ENCODE measurements around the gene A2M. TPM values are rescaled to one million over a fixed set of nuclear protein-coding genes. Genes with fewer than 3 reads are reported as not detected.

A2M gene
- total RNA-seq, 1 experiment from 2014 or later, result not detected

DNA sequence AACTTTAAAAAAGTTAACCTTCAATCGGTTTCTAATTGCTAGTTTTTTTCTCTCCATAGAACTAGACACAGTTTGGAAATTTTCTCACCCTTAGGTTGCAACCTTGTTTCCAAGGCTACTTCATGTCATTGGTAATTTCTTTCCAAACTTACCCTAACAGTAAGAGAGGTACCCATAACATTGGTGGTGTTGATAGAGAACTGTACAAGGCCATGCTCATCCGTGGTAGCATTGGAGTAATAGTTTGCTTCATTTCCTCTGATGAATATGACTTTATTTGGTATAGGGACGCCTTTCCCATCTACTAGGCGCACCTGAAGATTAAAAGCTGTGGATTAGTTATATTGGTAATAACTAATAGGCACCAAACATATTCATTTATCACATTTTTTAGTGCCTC is 11.6 kb downstream of the A2M start:
- Histone ChIP-seq H3K27ac (no peak overlapping the region), H3K79me2 (ENCODE audit: low read depth) (no peaks in the 10 kb centered on the region), H3K4me2 (no peak overlapping the region), H3F3A (ENCODE audit: insufficient read depth, low read depth) (no peaks in the 10 kb centered on the region), H3K9me3 (ENCODE audit: insufficient read depth, low read depth) (no peaks in the 10 kb centered on the region), H3K9me2 (ENCODE audit: insufficient read depth) (no peaks in the 10 kb centered on the region), H3K27me3 (ENCODE audit: insufficient read depth, low read depth) (no peaks in the 10 kb centered on the region), H3K36me3 (ENCODE audit: low read depth) (no peaks in the 10 kb centered on the region), H2AFZ (no peak overlapping the region), H4K20me1 (ENCODE audit: insufficient read depth) (no peaks in the 10 kb centered on the region), H3K4me3 (no peak overlapping the region), H3K4me1 (replicated peaks; ENCODE audit: insufficient read depth) (no peaks in the 10 kb centered on the region)
- DNase-seq, result no peak
- TF ChIP-seq, protein P1, sequence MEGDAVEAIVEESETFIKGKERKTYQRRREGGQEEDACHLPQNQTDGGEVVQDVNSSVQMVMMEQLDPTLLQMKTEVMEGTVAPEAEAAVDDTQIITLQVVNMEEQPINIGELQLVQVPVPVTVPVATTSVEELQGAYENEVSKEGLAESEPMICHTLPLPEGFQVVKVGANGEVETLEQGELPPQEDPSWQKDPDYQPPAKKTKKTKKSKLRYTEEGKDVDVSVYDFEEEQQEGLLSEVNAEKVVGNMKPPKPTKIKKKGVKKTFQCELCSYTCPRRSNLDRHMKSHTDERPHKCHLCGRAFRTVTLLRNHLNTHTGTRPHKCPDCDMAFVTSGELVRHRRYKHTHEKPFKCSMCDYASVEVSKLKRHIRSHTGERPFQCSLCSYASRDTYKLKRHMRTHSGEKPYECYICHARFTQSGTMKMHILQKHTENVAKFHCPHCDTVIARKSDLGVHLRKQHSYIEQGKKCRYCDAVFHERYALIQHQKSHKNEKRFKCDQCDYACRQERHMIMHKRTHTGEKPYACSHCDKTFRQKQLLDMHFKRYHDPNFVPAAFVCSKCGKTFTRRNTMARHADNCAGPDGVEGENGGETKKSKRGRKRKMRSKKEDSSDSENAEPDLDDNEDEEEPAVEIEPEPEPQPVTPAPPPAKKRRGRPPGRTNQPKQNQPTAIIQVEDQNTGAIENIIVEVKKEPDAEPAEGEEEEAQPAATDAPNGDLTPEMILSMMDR (conservative IDR thresholded peaks at IDR 0.05), result no peak
- TF ChIP-seq EZH2 (IDR thresholded peaks at IDR 0.05; ENCODE audit: low read depth), result no peak
- CTCF ChIA-PET, result no interaction called here
- BruUV-seq (replicated peaks), result no TSS peak
- POLR2A ChIA-PET (ENCODE audit: unreplicated experiment), result no interaction called here
- intact Hi-C loops (cut with micrococcal nuclease; ENCODE audit: unreplicated experiment), result no loop called here

DNA sequence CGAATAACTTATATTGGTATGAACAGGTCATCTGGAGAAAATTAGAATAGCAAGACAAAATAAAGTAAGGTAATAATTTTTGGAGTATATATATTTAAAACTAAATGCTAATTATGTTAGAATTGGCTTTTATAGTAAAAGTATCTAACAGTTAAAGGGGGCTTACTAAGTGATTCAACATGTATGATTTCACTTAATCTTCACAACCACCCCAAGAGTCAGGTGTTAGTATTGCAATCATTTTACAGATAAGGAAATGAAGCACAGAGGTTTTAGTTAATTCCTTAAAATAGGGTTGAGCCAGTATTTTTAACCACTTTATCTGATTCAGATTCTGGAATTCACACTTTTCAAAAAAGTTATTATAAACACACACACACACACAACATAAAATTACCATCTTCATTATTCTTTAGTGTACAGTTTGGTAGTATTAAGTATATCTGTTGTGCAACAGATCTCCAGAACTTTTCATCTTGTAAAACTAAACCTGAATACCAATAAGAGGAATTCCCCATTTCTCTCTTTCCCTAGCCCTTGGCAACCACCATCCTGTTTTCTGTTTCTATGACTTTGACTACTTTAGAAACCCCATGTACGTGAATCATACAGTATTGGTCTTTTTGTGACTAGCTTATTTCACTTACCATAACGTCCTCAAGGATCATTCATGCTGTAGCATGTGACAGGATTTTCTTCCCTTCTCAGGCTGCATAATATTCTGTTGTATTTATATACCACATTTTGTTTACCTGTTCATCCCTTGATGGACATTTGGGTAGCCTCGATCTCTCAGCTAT is 12.5 kb downstream of the A2M start:
- CTCF ChIA-PET, result no interaction called here

DNA sequence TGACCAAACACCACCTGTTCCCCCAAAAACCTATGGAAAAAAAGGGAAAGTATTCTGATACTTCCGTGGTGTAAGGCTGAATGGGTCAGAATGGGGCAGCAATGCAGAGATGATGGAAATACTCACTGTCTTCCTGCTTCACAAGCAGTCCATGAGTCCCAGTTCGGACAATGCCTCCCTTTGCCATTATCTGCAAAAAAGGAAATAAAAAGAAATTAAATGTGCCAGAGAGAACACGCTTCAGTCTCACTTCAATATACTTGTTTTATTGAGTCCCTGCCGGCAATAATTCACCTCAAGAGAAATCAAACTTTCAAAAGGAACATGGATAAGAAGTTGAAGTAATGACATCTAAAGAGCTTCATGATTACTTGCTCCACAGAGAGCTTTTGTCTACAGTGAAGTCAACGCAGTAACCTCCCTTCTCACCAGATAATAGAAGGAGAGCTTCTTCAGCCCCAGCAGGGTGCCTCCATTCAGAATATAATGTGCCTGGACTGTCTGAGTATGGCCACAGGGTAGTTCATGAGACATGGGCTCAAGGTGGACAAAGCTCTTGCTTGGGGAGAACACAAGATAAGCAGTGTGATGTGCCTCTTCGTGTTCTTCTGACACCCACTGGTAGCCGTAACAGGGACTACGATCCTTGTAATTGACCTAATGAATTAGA is 14.6 kb downstream of the A2M start:
- BruUV-seq (replicated peaks), result no TSS peak
- no peaks in the 10 kb centered on the region for H3K27me3 ChIP-seq (ENCODE audit: insufficient read depth, low read depth)
- H3K9me3 ChIP-seq (ENCODE audit: insufficient read depth, low read depth), result no peaks in the 10 kb centered on the region
- H3F3A ChIP-seq (ENCODE audit: insufficient read depth, low read depth), result no peaks in the 10 kb centered on the region
- no peaks in the 10 kb centered on the region for H3K36me3 ChIP-seq (ENCODE audit: low read depth)
- H2AFZ ChIP-seq, result no peak overlapping the region
- H3K9me2 ChIP-seq (ENCODE audit: insufficient read depth), result no peaks in the 10 kb centered on the region
- TF ChIP-seq, protein P1 (conservative IDR thresholded peaks at IDR 0.05), result no peak
- TF ChIP-seq EZH2 (IDR thresholded peaks at IDR 0.05; ENCODE audit: low read depth), result no peak
- CTCF ChIA-PET, result no interaction called here
- no peak overlapping the region for H3K27ac ChIP-seq
- H4K20me1 ChIP-seq (ENCODE audit: insufficient read depth), result no peaks in the 10 kb centered on the region
- H3K79me2 ChIP-seq (ENCODE audit: low read depth), result no peaks in the 10 kb centered on the region
- intact Hi-C loops (cut with micrococcal nuclease; ENCODE audit: unreplicated experiment), result no loop called here
- POLR2A ChIA-PET (ENCODE audit: unreplicated experiment), result no interaction called here
- no peak overlapping the region for H3K4me2 ChIP-seq
- DNase-seq, result no peak
- no peak overlapping the region for H3K4me3 ChIP-seq
- no peaks in the 10 kb centered on the region for H3K4me1 ChIP-seq (replicated peaks; ENCODE audit: insufficient read depth)

More for the DNA sequence above, 12.5 kb downstream of the A2M start:
- no peaks in the 10 kb centered on the region for H3K36me3 ChIP-seq (ENCODE audit: low read depth)
- no peaks in the 10 kb centered on the region for H3K9me3 ChIP-seq (ENCODE audit: insufficient read depth, low read depth)
- no peak overlapping the region for H3K27ac ChIP-seq
- DNase-seq, result no peak
- H3K4me2 ChIP-seq, result no peak overlapping the region
- no peaks in the 10 kb centered on the region for H3F3A ChIP-seq (ENCODE audit: insufficient read depth, low read depth)
- no TSS peak for BruUV-seq (replicated peaks)
- H3K4me3 ChIP-seq, result no peak overlapping the region
- H2AFZ ChIP-seq, result no peak overlapping the region
- H3K27me3 ChIP-seq (ENCODE audit: insufficient read depth, low read depth), result no peaks in the 10 kb centered on the region
- TF ChIP-seq, protein P1 (conservative IDR thresholded peaks at IDR 0.05), result peak; percentile 23; the same call in 1 of the 2 replicates
- TF ChIP-seq EZH2 (IDR thresholded peaks at IDR 0.05; ENCODE audit: low read depth), result no peak
- intact Hi-C loops (cut with micrococcal nuclease; ENCODE audit: unreplicated experiment), result no loop called here
- H3K79me2 ChIP-seq (ENCODE audit: low read depth), result no peaks in the 10 kb centered on the region
- no peaks in the 10 kb centered on the region for H4K20me1 ChIP-seq (ENCODE audit: insufficient read depth)
- no peaks in the 10 kb centered on the region for H3K9me2 ChIP-seq (ENCODE audit: insufficient read depth)
- H3K4me1 ChIP-seq (replicated peaks; ENCODE audit: insufficient read depth), result no peaks in the 10 kb centered on the region
- POLR2A ChIA-PET (ENCODE audit: unreplicated experiment), result no interaction called here

Data from PC-9 (cell line).